HG03457 (cell line): ENCODE data around the gene MACROD1.
"Not testable (repeated sequence)": the region's sequence is repeated elsewhere in the genome, so short reads cannot be mapped to it uniquely, and the experiment has no call there.

Source experiments
- ATAC-seq: cut with Tn5 transposase; IDR thresholded peaks from one replicate; pipeline ENCODE4 v1.9.1; 2021; ENCODE audit warnings: moderate number of reproducible peaks; ENCODE audit not compliant: unreplicated experiment

Gene MACROD1

DNA sequence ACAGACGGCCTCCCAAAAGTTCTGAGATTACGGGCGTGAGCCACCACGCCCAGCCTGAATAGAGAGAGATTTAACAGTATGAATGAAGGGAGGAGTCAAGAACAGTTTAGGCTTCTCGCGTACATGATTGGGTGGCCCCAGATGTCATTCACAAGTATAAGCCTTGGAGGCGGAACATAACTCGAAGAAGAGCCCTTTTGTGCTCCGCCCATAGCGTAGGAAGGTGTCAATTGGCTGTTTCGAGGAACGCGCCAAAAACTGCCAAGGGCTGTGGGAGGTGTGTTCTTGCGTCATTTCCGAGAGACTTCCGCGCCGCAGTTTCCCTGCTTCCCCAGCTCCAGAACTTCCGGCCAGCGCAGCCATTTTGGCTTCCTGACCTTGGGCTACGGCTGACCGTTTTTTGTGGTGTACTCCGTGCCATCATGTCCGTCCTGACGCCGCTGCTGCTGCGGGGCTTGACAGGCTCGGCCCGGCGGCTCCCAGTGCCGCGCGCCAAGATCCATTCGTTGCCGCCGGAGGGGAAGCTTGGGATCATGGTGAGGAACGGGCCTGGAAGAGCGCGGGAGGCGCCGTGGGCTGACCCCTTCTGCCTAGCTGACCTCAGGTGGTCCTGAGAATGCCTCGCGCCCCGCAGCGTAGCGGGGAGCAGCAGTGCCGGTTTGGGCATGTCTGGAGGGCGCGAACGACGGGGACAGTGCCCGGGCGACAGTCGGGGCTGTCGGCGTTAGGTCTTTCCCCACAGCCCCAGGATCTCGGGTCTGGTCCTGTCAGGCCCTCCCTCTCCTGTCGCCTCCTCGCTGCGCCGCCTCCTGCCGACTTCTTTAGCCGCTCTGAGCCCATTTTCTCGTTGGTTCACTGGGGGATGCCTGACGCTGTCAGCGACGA is 191.4 kb downstream of the MACROD1 start, which contains the start of gene COX8A:
Gene COX8A (plus strand): TSS at position 362 of the 885 bp plus-strand sequence. CDS start 61 bp downstream, at position 423.
- ATAC-seq: peak; percentile 92

DNA sequence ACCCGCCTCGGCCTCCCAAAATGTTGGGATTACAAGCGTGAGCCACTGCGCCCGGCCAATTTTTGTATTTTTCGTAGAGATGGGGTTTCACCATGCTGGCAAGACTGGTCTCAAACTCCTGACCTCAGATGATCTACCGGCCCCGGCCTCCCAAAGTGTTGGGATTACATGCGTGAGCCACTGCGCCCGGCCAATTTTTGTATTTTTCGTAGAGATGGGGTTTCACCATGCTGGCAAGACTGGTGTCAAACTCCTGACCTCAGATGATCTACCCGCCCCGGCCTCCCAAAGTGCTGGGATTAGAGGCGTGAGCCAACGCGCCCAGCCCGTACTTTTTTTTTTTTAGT is 192.0 kb downstream of the MACROD1 start:
- not testable (repeated sequence) for ATAC-seq

DNA sequence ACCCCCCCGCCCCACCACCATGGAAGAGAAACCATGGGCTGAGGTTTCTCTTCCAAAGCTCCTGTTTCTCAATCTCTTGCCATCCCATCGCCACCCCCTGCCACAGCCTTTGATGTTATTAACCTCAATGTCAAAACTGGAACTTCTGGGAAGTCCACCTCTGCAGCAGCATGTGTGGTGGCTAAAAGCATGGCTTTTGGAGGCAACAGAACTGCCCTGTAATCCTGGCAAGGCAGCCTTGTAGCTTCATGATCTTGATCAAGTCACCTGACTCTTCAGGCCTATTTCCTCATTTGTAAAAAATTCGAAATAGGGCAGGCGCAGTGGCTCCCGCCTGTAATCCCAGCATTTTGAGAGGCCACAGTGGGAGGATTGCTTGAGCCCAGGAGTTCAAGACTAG is 195.0 kb downstream of the MACROD1 start:
- no peak for ATAC-seq

DNA sequence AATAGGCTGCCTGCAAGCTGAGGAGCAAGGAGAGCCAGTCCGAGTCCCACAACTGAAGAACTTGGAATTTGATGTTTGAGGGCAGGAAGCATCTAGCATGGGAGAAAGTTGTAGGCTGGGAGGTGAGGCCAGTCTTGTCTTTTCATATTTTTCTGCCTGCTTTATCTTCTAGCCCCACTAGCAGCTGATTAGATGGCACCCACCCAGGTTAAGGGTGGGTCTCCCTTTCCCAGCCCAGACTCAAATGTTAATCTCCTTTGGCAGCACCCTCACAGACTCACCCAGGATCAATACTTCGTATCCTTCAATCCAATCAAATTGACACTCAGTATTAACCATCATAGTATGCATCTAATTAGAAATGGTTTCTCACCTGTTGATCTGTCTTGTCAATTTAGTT is 196.5 kb downstream of the MACROD1 start:
- ATAC-seq: no peak

DNA sequence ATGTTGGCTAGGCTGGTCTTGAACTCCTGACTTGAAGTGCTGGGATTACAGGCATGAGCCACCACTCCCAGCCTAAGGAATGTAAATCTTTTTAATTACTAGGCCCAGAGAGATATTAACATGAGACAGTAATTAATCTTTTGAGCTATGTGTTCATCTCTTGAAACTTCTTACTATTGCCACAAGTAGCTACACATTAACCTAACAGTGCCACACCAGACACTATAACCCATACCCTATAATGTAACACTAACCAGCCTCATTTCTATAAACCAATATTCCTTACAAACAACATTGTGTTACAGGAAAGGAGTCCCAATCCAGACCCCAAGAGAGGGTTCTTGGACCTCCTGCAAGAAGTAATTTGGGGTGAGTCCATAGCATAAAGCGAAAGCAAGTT is 199.5 kb downstream of the MACROD1 start:
- no peak for ATAC-seq

DNA sequence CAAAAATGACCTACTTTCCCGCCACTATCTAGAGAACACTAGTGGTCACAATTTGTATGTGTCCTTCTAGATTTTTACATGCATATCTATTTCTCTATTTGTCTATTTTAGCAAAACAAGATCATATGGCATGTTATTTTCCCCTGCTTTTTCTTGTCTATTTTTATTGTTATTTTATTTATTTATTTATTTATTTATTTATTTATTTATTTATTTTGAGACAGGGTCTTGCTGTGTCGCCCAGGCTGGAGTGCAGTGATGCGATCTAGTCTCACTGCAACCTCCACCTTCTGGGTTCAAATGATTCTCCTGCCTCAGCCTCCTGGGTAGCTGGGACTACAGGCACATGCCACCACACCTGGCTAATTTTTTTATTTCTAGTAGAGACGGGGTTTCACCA is 202.0 kb downstream of the MACROD1 start:
- ATAC-seq: not testable (repeated sequence)

DNA sequence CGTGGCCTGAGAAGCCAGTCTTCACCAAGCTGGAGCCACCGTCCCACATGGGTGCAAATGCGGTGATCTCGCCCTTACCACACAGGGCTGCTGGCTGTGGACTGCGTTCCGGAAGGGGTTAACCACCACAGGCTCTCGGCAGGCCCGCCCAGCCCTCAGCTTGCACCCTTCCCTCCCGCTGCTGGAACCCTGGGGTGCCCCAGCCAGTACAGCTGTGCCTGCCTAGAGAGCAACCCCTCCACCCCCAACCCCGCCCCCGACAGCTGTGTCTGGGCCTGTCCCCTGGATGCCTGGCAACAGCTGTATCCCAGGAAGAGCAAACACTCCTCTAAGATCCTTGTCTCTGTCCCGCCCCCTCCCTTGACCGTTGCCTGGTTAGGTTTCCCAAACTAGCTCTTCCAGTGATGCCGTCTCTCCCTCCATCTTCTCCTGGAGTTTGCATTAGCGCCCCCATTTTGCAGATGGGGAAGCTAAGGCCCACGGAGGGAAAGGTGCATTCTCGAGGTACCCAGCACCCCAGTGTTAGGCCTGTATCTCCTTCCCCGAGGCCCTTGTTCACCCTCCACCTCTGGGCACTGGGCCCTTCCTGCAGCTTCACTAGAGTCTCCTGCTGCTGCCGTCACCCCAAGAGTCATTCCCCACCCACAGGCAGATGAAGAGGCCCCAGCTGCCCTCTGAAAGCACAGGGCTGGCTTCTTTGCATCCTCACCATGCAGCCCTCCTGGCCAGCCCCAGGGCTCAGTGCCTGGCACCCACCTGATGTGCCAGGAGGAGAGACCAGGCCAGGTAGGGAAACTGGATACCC is 204.1 kb downstream of the MACROD1 start:
- no peak for ATAC-seq

DNA sequence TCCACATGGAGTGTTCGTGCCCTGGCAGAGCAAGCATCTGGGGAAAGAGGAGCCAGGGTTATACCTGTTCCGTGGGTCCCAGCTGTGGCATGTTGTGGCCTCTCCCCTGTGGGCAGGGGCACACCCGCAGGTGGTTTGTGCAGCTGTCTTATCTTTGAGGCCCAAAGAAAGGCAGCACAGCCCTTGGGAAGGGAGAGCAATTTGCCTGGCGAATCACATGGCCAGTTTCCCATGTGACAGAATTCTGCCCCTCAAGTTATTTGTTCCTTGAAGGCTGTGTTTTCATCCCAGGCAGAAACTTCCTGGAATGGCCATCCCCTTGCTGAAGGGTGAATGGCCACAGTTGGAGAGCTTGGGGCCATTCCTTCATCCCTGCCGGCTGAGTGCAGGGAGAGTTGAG is 207.9 kb downstream of the MACROD1 start:
- ATAC-seq: no peak

DNA sequence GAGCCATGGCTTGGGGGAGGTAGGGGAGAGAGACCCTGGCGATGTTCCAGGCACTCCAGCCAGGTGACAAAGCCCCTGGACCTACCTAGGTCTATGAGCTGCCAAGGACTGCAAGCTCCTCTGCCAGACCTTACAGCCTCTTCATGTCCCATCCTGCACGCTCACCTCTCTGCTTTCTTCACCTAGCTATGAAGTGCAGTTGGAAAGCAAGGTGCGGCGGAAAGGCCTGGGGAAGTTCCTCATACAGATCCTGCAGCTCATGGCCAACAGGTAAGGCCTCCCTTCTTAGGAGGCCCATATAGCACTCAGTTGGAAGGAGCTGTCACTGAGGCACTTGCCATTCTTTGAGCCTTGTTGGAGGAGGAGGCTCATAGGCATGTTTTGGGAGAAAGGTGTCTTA is 213.3 kb downstream of the MACROD1 start:
- no peak for ATAC-seq

DNA sequence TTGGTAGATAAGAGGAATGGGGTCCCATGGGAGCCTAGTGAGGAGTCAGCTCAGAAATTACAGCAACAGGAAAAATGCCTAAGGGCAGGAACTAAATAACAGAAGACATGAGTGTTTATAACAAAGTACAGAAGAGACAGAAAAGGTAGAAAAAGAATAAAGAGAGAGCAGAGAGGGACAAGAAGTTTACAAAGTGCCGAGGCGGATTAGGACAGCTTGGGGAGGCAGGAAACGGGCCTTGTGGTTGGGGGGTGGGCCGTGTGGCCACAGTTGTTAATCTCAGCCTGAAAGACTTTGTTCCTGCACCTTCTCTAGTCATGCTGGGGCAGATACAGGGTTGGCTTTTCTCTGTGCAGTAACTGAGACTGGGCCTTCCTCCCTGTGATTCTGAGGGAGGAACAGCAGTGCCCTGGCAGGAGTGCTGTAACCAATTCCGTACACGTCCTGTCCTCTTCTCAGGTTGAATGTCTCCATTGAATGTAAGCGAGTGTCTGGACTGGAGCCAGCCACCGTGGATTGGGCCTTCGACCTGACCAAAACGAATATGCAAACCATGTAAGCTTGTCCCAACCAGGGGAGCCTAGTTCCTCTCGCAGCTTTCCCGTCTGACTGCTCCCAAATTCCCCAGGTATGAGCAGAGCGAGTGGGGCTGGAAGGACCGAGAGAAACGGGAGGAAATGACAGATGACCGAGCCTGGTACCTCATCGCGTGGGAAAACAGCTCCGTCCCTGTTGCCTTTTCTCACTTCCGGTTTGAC is 214.0 kb downstream of the MACROD1 start:
- no peak for ATAC-seq
